ENCODE results near the gene CHGA. TPM values are rescaled to one million over a fixed set of nuclear protein-coding genes. Genes with fewer than 3 reads are reported as not detected.

CHGA gene
- total and polyA plus RNA-seq, 2 of the 8 experiments (the other 6 are each of a cell fraction or from before 2014, with no cell fraction given) = 17.5 to 28.2 TPM

DNA sequence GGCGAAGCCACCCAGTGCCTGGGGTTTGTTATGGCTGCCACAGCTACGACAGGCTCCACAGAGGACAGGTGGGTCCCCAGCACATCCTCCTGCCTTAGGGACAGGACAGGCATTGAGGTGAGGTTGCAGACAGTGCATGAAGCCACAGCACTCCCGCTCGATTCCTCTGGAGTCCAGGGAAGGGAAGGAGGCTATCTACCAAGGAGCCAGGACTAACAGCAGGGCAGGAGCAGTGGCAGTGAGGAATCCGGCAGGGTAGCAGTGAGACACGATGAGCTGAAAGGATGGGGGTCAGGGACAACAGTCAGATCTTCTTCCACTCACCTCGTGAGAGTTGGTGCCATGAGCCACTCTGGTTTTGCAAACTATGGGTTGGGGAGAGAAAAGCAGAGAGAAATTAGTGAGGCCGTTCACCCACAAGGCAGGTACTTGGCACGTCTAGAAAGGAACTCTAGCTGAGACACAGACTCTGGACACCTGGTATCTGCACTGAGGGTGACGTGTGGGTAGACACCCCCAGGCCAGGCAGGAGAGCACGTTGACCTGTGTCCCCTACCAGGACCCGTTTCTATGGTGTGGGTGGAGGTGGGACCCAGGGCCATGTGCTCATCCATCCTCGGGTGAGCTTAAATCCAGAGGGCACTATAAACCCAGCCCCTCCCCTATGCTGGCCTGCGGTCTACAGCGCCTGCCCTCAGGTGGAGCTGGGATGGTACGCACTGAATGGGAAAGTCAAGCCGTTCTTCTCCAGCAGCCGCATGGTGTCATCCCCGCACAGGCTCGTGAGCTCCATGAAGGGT, 39.3 kb downstream of the CHGA start:
- Histone ChIP-seq H3K23ac (ENCODE audit: insufficient read length) (no peak overlapping the region), H2BK20ac (ENCODE audit: low read length) (no peak overlapping the region), H3K23me2 (ENCODE audit: low read depth, low read length) (no peaks in the 10 kb centered on the region), H2AK5ac (ENCODE audit: low read depth, low read length) (no peak overlapping the region), H2BK12ac (ENCODE audit: low read depth, low read length) (no peak overlapping the region), H4K20me1 (replicated peaks in 1 of 2; ENCODE audit: control insufficient read depth in 1 of 2, insufficient read depth in 2 of 2, low read length in 2 of 2) (peaks cover 5 to 17% of the 10 kb centered on the region in 2 experiments), H4K5ac (ENCODE audit: insufficient read length, low read depth, low read length) (no peak overlapping the region), H3K4ac (replicated peaks; ENCODE audit: insufficient read length, low read depth, low read length) (no peak overlapping the region), H3K79me1 (ENCODE audit: low read depth, low read length) (peaks cover 2% of the 10 kb centered on the region; the same call in 1 of the 2 replicates), H3K56ac (replicated peaks; ENCODE audit: insufficient read length, low read depth, low read length) (no peak overlapping the region), H3K4me3 (ENCODE audit: extremely low read depth in 1 of 4, insufficient read depth in 2 of 4, low read depth in 3 of 4, low read length in 4 of 4) (no peak overlapping the region), H3K9me3 (ENCODE audit: insufficient read depth in 2 of 2, low read depth in 1 of 2, low read length in 1 of 2) (no peaks in the 10 kb centered on the region; a peak in 1 of 4 replicates), H2AFZ (ENCODE audit: low read length) (no peak overlapping the region), H2BK5ac (ENCODE audit: low read depth, low read length) (no peak overlapping the region), H3K18ac (ENCODE audit: extremely low read depth, low read length) (no peak overlapping the region), H2BK15ac (ENCODE audit: low read length) (no peak overlapping the region), H3K79me2 (ENCODE audit: control insufficient read depth in 1 of 2, insufficient read depth in 2 of 2, low read length in 2 of 2) (peaks cover 0 to 30% of the 10 kb centered on the region in 2 experiments; a peak in 2 of 4 replicates), H3K4me2 (ENCODE audit: insufficient read depth in 1 of 2, low read depth in 2 of 2, low read length in 2 of 2) (no peak overlapping the region), H3K9ac (replicated peaks in 1 of 4; ENCODE audit: extremely low read depth in 1 of 4, low read depth in 3 of 4, low read length in 3 of 4) (no peak overlapping the region), H2BK120ac (replicated peaks; ENCODE audit: low read depth, low read length) (no peak overlapping the region), H3K14ac (ENCODE audit: insufficient read length) (no peak overlapping the region), H3K4me1 (replicated peaks in 1 of 4; ENCODE audit: control insufficient read depth in 3 of 4, insufficient read depth in 4 of 4, low read length in 3 of 4) (peaks cover 2 to 5% (median 4%) of the 10 kb centered on the region in 4 experiments; a peak in 3 of 7 replicates), H3K36me3 (ENCODE audit: control insufficient read depth in 2 of 4, insufficient read depth in 4 of 4, low read length in 3 of 4) (peaks cover 2 to 13% (median 9%) of the 10 kb centered on the region in 4 experiments; a peak in 7 of 8 replicates), H4K91ac (replicated peaks; ENCODE audit: insufficient read length, low read length) (no peak overlapping the region), H4K8ac (ENCODE audit: extremely low read depth, insufficient read depth, low read length) (no peak overlapping the region), H3K27ac (ENCODE audit: low read depth, low read length) (no peak overlapping the region), H3K27me3 (replicated peaks in 1 of 4; ENCODE audit: control insufficient read depth in 3 of 4, extremely low read depth in 1 of 4, insufficient read depth in 3 of 4, low read length in 3 of 4) (no peaks in the 10 kb centered on the region)
- 91% methylated on average over 16 of the region's 20 CpGs; no CpG with 5 or more reads in 1 of the 2 experiments for whole genome bisulfite sequencing, 2 experiments (ENCODE audit: extremely low coverage in 1 of 2, insufficient coverage in 1 of 2, insufficient read length in 1 of 2, insufficient replicate concordance in 2 of 2, low coverage in 1 of 2, low lambda C conversion rate in 2 of 2, missing lambda C conversion rate in 1 of 2)
- ChIA-PET CTCF (ENCODE audit: partially characterized antibody) (interaction anchor here (0.6 to 5.5 kb wide), 14 partner anchors 7 to 217 kb away, joined by 3 to 31 read pairs (median 4); no protein-coding TSS in a partner anchor), POLR2A (ENCODE audit: partially characterized antibody) (no interaction called here)
- FAIRE-seq (no peak), DNase-seq (ENCODE audit: low read depth in 1 of 2, low spot score in 2 of 2) (no peak)
- TF ChIP-seq, protein P1, sequence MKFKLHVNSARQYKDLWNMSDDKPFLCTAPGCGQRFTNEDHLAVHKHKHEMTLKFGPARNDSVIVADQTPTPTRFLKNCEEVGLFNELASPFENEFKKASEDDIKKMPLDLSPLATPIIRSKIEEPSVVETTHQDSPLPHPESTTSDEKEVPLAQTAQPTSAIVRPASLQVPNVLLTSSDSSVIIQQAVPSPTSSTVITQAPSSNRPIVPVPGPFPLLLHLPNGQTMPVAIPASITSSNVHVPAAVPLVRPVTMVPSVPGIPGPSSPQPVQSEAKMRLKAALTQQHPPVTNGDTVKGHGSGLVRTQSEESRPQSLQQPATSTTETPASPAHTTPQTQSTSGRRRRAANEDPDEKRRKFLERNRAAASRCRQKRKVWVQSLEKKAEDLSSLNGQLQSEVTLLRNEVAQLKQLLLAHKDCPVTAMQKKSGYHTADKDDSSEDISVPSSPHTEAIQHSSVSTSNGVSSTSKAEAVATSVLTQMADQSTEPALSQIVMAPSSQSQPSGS (IDR thresholded peaks at IDR 0.05; ENCODE audit: low read length) = no peak
- TF ChIP-seq POLR2A (IDR thresholded peaks at IDR 0.05; ENCODE audit: control extremely low read depth in 1 of 2, low read depth in 2 of 2, low read length in 2 of 2) (no peak), CBX5 (IDR thresholded peaks at IDR 0.05; ENCODE audit: low read depth, low read length) (no peak), SAP30 (IDR thresholded peaks at IDR 0.05; ENCODE audit: insufficient read depth, insufficient replicate concordance, low read length) (no peak), SRF (IDR thresholded peaks at IDR 0.05; ENCODE audit: low read depth, low read length) (no peak), SIRT6 (IDR thresholded peaks at IDR 0.05; ENCODE audit: low read length) (no peak), YY1 (IDR thresholded peaks at IDR 0.05; ENCODE audit: low read depth, low read length) (no peak), JUN (IDR thresholded peaks at IDR 0.05; ENCODE audit: low read depth, low read length) (no peak), JUND (IDR thresholded peaks at IDR 0.05; ENCODE audit: low read length) (no peak)

Measured in H1 (cell line).